HEK293 (cell line): ENCODE measurements around the gene MRPS24.

Source experiments
- BCL11B ChIP-seq: fragments of 450-650 bp; formaldehyde crosslinking; IDR thresholded peaks from 2 replicates; pipeline ENCODE4 v1.5.1; 2016; ENCODE audit warnings: low read depth, missing biosample characterization, missing genetic modification characterization
- GLIS2 ChIP-seq: fragments of 450-650 bp; formaldehyde crosslinking; IDR thresholded peaks from 2 replicates; pipeline ENCODE4 v1.5.1; 2016; ENCODE audit warnings: missing biosample characterization, missing genetic modification characterization
- KLF10 ChIP-seq: fragments of 450-650 bp; IDR thresholded peaks from 2 replicates; pipeline ENCODE4 v1.5.1; 2018; ENCODE audit warnings: missing biosample characterization, mild to moderate bottlenecking, missing genetic modification characterization
- SCRT1 ChIP-seq: fragments of 450-650 bp; formaldehyde crosslinking; IDR thresholded peaks from 2 replicates; pipeline ENCODE4 v1.5.1; 2016; ENCODE audit warnings: missing biosample characterization, missing genetic modification characterization, borderline replicate concordance
- SP7 ChIP-seq: fragments of 450-650 bp; formaldehyde crosslinking; IDR thresholded peaks from 2 replicates; pipeline ENCODE4 v1.5.1; 2016; ENCODE audit warnings: missing biosample characterization, missing genetic modification characterization
- YY2 ChIP-seq: fragments of 450-650 bp; formaldehyde crosslinking; IDR thresholded peaks from 2 replicates; pipeline ENCODE4 v1.5.1; 2016; ENCODE audit warnings: missing biosample characterization, missing genetic modification characterization
- ZBTB21 ChIP-seq: fragments of 450-650 bp; formaldehyde crosslinking; IDR thresholded peaks from 2 replicates; pipeline ENCODE4 v1.5.1; 2017; ENCODE audit warnings: missing biosample characterization, missing genetic modification characterization
- ZNF18 ChIP-seq: fragments of 450-650 bp; formaldehyde crosslinking; IDR thresholded peaks from 2 replicates; pipeline ENCODE4 v1.5.1; 2016; ENCODE audit warnings: missing biosample characterization, missing genetic modification characterization
- ZNF239 ChIP-seq: fragments of 450-650 bp; formaldehyde crosslinking; IDR thresholded peaks from 2 replicates; pipeline ENCODE4 v1.5.1; 2016; ENCODE audit warnings: missing biosample characterization, missing genetic modification characterization
- ZNF24 ChIP-seq: fragments of 450-650 bp; formaldehyde crosslinking; IDR thresholded peaks from 2 replicates; pipeline ENCODE4 v1.5.1; 2016; ENCODE audit warnings: missing biosample characterization, missing genetic modification characterization
- ZNF280D ChIP-seq: fragments of 450-650 bp; formaldehyde crosslinking; IDR thresholded peaks from 2 replicates; pipeline ENCODE4 v1.5.1; 2016; ENCODE audit warnings: missing biosample characterization, missing genetic modification characterization
- ZNF37A ChIP-seq: fragments of 450-650 bp; IDR thresholded peaks from 2 replicates; pipeline ENCODE4 v1.5.1; 2018; ENCODE audit warnings: missing biosample characterization, missing genetic modification characterization
- ZNF610 ChIP-seq: fragments of 450-650 bp; formaldehyde crosslinking; IDR thresholded peaks from 2 replicates; pipeline ENCODE4 v1.5.1; 2016; ENCODE audit warnings: missing biosample characterization, missing genetic modification characterization, borderline replicate concordance
- ZNF654 ChIP-seq: fragments of 450-650 bp; formaldehyde crosslinking; IDR thresholded peaks from 2 replicates; pipeline ENCODE4 v1.5.1; 2016; ENCODE audit warnings: low read depth, missing biosample characterization, missing genetic modification characterization
- ZNF658 ChIP-seq: fragments of 450-650 bp; formaldehyde crosslinking; IDR thresholded peaks from 2 replicates; pipeline ENCODE4; 2016; ENCODE audit warnings: missing biosample characterization, missing genetic modification characterization
- ZNF677 ChIP-seq: fragments of 450-650 bp; IDR thresholded peaks from 2 replicates; pipeline ENCODE4 v1.5.0; 2018; ENCODE audit warnings: missing biosample characterization, mild to moderate bottlenecking, missing genetic modification characterization, moderate library complexity
- ZSCAN18 ChIP-seq: fragments of 450-650 bp; formaldehyde crosslinking; IDR thresholded peaks from 2 replicates; pipeline ENCODE4 v1.5.1; 2016; ENCODE audit warnings: missing biosample characterization, missing genetic modification characterization
- ZSCAN23 ChIP-seq: fragments of 450-650 bp; formaldehyde crosslinking; IDR thresholded peaks from 2 replicates; pipeline ENCODE4 v1.5.1; 2016; ENCODE audit warnings: missing biosample characterization, missing genetic modification characterization
- TF ChIP-seq, protein P1 (sequence below): fragments of 450-650 bp; formaldehyde crosslinking; IDR thresholded peaks from 2 replicates; pipeline ENCODE4 v1.5.1; 2016; ENCODE audit warnings: missing biosample characterization, missing genetic modification characterization, low read depth
- TF ChIP-seq, protein P2 (sequence below): fragments of 450-650 bp; formaldehyde crosslinking; IDR thresholded peaks from 2 replicates; pipeline ENCODE4 v1.5.1; 2016; ENCODE audit warnings: missing biosample characterization, missing genetic modification characterization
- TF ChIP-seq, protein P3 (sequence below): fragments of 450-650 bp; formaldehyde crosslinking; IDR thresholded peaks from 2 replicates; pipeline ENCODE4 v1.5.1; 2016; ENCODE audit warnings: missing biosample characterization, missing genetic modification characterization
- TF ChIP-seq, protein P4 (sequence below): fragments of 450-650 bp; formaldehyde crosslinking; IDR thresholded peaks from 2 replicates; pipeline ENCODE4 v1.5.1; 2016; ENCODE audit warnings: missing biosample characterization, missing genetic modification characterization

Gene MRPS24

DNA sequence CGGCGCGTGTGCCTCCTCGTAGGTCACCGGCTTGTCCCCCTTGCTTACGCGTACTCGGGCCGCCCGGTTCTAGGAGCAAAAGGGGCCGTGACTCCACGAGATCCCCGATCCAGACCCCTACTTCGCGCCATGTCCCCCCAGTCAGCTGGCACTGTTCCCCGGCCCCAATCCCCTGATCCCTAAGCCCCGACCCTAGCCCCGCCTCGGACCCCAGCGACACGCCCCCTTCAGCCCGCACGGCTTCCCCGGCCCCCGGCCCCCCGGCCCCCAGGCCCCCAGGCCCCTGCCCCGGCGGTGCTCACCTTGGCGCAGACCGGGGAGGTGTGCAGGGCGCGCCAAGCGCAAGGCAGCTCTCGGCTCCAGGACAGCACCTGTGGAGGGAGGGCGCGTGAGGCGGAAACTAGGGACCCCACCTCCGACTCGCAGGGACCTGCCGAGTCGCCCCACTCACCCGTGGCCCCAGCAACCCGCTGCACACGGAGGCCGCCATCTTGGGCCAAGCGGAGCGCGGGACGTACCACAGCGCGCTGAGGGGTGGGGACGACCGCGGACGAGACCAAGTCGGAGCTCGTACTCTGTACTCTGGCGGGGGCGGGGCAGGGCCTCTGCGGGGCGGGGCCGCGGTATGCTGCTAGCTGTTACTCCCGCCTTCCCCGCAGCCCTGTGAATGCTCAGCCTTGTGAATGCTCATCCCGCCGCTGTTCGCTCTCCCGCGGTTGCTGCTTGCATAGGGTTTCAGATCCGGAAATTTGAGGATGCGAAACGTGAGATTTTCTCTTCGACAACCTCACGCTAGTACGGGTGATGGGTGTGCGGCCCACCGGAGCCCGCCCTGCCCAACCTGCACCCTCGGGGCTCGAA is at the start of gene MRPS24 (continued):
- 0 out of 2 replicates have a peak, but pooled peaks have one; percentile 28 for TF ChIP-seq ZNF24 (tag by site-specific recombination)
- TF ChIP-seq ZNF658 (tag by site-specific recombination): no peak
- TF ChIP-seq ZNF280D (tag by site-specific recombination): no peak
- TF ChIP-seq ZSCAN23 (tag by site-specific recombination): 0 out of 2 replicates have a peak, but pooled peaks have one; percentile 31
- TF ChIP-seq, protein P1, sequence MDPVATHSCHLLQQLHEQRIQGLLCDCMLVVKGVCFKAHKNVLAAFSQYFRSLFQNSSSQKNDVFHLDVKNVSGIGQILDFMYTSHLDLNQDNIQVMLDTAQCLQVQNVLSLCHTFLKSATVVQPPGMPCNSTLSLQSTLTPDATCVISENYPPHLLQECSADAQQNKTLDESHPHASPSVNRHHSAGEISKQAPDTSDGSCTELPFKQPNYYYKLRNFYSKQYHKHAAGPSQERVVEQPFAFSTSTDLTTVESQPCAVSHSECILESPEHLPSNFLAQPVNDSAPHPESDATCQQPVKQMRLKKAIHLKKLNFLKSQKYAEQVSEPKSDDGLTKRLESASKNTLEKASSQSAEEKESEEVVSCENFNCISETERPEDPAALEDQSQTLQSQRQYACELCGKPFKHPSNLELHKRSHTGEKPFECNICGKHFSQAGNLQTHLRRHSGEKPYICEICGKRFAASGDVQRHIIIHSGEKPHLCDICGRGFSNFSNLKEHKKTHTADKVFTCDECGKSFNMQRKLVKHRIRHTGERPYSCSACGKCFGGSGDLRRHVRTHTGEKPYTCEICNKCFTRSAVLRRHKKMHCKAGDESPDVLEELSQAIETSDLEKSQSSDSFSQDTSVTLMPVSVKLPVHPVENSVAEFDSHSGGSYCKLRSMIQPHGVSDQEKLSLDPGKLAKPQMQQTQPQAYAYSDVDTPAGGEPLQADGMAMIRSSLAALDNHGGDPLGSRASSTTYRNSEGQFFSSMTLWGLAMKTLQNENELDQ: no peak
- TF ChIP-seq SCRT1: no peak
- TF ChIP-seq ZNF654 (tag by site-specific recombination): no peak
- no peak for TF ChIP-seq ZNF37A
- no peak for TF ChIP-seq ZNF18 (tag by site-specific recombination)
- TF ChIP-seq BCL11B (tag by site-specific recombination): no peak
- no peak for TF ChIP-seq ZNF610
- TF ChIP-seq ZNF677 (tag by site-specific recombination): no peak
- TF ChIP-seq KLF10 (tag by site-specific recombination): peak; percentile 51; the same call in 1 of the 2 replicates
- TF ChIP-seq, protein P2, sequence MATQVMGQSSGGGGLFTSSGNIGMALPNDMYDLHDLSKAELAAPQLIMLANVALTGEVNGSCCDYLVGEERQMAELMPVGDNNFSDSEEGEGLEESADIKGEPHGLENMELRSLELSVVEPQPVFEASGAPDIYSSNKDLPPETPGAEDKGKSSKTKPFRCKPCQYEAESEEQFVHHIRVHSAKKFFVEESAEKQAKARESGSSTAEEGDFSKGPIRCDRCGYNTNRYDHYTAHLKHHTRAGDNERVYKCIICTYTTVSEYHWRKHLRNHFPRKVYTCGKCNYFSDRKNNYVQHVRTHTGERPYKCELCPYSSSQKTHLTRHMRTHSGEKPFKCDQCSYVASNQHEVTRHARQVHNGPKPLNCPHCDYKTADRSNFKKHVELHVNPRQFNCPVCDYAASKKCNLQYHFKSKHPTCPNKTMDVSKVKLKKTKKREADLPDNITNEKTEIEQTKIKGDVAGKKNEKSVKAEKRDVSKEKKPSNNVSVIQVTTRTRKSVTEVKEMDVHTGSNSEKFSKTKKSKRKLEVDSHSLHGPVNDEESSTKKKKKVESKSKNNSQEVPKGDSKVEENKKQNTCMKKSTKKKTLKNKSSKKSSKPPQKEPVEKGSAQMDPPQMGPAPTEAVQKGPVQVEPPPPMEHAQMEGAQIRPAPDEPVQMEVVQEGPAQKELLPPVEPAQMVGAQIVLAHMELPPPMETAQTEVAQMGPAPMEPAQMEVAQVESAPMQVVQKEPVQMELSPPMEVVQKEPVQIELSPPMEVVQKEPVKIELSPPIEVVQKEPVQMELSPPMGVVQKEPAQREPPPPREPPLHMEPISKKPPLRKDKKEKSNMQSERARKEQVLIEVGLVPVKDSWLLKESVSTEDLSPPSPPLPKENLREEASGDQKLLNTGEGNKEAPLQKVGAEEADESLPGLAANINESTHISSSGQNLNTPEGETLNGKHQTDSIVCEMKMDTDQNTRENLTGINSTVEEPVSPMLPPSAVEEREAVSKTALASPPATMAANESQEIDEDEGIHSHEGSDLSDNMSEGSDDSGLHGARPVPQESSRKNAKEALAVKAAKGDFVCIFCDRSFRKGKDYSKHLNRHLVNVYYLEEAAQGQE (tag by site-specific recombination): peak; percentile 17; the same call in 1 of the 2 replicates
- TF ChIP-seq ZNF239: no peak
- TF ChIP-seq ZBTB21 (tag by site-specific recombination): no peak; the same call in 1 of the 2 replicates
- peak; percentile 96 for TF ChIP-seq YY2 (tag by site-specific recombination)
- 0 out of 2 replicates have a peak, but pooled peaks have one; percentile 9 for TF ChIP-seq GLIS2 (tag by site-specific recombination)
- peak; percentile 66 for TF ChIP-seq SP7 (tag by site-specific recombination)
- no peak for TF ChIP-seq ZSCAN18
- TF ChIP-seq, protein P3, sequence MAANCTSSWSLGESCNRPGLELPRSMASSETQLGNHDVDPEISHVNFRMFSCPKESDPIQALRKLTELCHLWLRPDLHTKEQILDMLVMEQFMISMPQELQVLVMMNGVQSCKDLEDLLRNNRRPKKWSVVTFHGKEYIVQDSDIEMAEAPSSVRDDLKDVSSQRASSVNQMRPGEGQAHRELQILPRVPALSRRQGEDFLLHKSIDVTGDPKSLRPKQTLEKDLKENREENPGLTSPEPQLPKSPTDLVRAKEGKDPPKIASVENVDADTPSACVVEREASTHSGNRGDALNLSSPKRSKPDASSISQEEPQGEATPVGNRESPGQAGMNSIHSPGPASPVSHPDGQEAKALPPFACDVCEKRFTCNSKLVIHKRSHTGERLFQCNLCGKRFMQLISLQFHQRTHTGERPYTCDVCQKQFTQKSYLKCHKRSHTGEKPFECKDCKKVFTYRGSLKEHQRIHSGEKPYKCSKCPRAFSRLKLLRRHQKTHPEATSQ (tag by site-specific recombination): peak; percentile 54; the same call in 1 of the 2 replicates
- TF ChIP-seq, protein P4, sequence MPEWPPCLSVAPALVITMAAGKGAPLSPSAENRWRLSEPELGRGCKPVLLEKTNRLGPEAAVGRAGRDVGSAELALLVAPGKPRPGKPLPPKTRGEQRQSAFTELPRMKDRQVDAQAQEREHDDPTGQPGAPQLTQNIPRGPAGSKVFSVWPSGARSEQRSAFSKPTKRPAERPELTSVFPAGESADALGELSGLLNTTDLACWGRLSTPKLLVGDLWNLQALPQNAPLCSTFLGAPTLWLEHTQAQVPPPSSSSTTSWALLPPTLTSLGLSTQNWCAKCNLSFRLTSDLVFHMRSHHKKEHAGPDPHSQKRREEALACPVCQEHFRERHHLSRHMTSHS: no peak
